Ramos (cell line): ENCODE measurements around the gene KANTR.
"Not testable (repeated sequence)": the region's sequence is repeated elsewhere in the genome, so short reads cannot be mapped to it uniquely, and the experiment has no call there.

Source experiments
- in situ Hi-C: fragments of 300-500 bp; cut with MboI; formaldehyde crosslinking; loops from one replicate; pipeline ENCODE4 v1.14.3; 2022; ENCODE audit warnings: low sequenced_read_pairs; ENCODE audit not compliant: unreplicated experiment

KANTR gene

DNA sequence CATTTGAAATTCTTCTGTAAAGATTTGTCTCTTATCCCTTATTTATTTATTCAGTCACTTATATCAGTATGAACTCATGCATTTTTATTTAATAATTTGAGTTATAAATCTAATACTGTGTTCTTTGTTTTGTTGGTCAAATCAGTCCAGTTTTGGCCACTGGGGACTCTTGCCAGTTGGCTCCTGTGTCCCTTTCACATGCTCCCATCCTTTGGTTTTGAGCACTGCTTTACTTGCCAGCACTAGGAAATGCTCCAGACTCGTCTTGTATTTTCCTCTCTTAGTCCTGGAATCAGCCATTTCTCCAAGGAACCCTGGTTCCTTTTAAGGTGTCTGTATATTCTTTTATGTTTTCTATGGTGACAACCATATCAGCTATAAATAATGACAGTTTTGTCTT is 28.1 kb downstream of the KANTR start:
- in situ Hi-C loops, result no loop called here

GRCh38 chrX:53125506-53125905 is 31.6 kb downstream of the KANTR start:
- in situ Hi-C loops, result no loop called here

GRCh38 chrX:53126377-53126776 is 32.4 kb downstream of the KANTR start:
- in situ Hi-C loops, result no loop called here

DNA sequence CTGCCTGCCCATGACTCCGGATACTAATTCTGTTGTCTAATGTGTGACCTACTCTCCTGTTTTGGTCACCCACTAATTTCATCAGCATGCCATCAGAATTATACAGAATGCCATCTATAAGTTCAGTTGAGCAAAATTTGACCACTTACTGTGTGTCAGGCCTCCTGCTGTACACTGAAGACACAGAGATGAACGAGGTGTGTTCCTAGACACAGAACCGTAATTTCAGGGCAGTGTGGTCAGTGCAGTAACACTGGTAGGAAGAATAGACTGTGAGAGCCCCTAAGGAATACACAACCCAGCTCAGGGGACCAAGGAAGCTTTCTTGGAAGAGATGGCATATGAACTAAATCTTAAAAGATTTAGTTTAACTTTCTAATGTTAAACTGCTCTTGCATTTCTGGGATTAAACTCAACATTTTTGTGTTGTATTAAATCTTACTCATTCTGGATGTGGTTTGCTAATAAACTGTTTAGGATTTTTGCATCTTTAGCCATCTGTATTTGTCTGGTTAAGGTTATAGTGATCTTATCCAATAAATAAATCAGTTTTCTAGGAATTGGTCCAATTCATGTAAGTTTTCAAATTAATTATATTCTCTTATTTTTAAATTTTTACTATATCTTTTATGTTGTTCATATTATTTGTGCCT is 34.3 kb downstream of the KANTR start:
- in situ Hi-C loops, result no loop called here

DNA sequence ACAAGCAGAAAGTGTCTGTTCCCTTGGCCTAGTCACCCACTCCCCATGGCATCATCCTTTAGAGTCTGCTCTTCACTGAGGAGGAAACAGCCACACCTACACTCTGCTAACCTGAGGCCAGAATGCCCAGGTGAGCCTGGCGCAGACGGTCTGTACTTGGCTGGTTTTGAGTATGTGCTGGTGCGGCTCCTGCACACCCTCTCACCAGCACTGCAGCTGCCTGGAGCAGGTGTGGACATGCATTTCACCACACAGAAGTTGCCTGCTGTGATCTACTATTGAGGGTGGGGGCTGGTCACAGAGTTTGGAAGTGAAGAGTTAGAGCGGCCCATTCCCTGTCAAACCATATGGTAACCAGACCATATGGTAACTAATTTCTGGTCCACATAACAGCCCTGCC is 39.5 kb downstream of the KANTR start:
- in situ Hi-C loops, result no loop called here

DNA sequence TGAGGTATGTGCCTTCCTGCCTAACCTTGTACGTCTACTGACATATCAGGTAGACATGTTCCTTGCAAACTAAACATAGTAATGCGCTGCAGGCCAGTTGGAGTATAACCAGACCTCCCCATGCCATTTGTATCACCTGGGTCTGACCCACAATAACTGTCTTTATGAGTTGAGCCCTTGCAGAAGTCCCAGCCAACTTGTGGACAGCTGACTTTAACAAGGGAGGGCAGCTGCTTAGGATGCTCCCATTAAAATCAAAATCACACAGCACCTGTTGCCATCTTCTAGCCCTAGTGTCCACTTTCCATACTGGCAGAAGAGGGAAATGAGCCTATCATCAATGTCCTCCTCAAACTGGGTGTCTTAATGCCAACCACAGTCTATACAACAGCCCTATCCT is 41.6 kb downstream of the KANTR start:
- in situ Hi-C loops, result no loop called here

DNA sequence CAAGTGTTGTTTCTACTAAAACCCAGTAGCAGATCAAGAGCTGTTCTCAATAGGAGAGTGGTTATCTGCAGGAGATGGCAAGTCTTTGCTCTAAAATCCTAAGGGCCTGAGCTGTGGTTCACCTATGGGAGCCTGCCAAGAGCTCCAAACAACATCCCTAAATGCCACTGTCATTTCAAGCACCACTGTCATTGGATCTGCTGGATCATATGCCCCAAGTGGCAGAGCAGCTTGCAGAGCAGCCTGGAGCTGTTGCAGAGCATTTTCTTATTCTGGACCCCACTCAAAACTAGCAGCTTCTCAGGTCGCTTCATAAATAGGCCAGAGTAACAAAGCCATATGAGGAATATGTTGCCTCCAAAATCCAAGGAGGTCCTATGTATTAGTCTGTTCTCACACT is 59.6 kb downstream of the KANTR start:
- in situ Hi-C loops, result no loop called here

DNA sequence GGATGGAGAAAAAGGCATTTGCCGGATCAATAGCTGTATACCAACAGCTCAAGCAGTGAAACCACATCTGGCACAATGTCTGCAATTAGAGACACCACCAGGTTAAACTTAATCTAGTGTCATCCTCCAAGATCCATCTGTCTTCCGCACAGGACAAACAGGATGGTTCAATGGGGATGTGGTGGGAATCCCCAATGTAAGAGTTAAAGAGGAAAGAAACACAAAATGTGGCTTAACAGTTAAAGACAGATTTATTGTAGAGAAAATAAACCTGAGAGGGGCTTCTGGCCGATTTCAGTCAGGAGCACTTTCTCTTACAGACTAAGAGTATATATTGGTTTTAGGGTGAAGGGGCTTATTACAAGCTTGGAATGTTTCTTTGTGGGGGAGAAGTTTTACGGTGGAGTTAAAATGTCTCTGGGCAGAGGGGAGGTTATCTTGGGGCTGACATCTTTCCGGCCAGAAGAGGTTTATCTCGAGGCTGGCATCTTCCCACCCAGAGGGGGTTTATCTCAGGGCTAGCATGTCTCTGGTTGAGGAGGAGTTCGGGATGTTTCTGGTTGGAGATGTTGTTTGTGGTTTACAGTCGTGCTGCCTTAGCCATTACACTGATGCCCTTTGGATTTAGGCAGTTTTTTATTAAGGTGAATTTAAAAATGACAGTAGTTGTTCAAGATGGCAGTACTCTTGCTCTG is 61.7 kb downstream of the KANTR start:
- in situ Hi-C loops, result no loop called here

DNA sequence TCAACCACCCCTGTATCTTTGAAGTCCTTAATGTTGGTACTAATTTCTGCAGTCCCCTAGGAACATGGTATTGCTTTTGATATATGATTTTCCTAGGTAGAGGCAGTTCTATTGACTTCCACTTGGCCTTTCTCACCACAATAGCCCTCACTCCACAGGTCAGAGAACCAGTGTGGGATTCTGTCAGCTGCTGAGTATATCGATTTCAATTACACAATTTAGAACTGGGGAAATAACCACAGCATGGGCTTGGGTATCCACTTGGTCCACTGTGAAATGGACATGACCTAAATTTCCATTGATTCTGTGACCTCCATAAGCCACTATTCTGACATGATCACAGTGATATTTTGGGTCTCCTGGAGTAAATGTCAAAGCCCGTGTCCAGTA is 62.3 kb downstream of the KANTR start:
- in situ Hi-C loops, result no loop called here

DNA sequence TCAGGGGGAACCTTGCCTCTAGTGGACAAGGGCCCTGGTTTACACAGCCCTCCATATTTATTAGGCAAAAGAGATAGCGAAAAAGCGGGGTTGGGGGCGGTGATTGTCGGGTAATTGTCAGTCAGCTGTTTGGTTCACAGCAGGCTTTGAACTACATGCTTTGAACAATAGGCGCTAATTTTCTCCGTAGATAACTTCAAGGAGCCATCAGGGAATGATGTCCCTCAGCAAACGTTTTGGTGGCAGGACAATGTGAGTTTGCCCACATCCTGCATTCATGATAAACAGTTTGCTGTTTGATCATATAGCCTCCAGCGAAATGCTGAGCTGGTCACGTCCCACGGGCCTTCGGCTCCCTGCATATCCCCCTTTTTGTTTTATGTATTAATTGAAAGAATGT is 65.2 kb downstream of the KANTR start:
- in situ Hi-C loops, result no loop called here

- in situ Hi-C loops, result no loop called here
Measured at GRCh38 chrX:53160297-53160983, 66.5 kb downstream of the KANTR start.

- in situ Hi-C loops, result no loop called here
Measured at GRCh38 chrX:53163436-53163835, 69.5 kb downstream of the KANTR start.

- in situ Hi-C loops, result not testable (repeated sequence)
Measured at GRCh38 chrX:53164566-53164965, 70.6 kb downstream of the KANTR start.

DNA sequence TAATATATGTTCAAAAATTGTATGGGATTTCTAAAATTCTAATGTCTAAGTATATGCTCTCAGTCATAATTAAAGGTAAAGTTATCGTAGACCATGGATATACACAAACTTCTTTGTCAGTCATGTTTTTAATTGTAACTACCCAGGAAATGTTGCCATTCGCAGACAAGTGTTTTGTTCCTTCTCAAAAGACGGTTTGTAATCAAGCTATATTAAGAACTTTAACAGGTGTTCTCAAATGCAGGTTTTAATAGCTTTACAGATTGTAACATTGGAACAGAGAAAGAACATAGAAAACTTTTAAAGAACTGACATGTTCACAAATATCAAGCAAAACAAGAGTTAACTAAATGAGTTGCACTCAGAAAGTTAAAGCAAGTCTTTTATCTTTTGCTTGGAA is 72.2 kb downstream of the KANTR start:
- in situ Hi-C loops, result no loop called here

- in situ Hi-C loops, result no loop called here
Measured at GRCh38 chrX:53171356-53171755, 77.4 kb downstream of the KANTR start.
